ENCODE data around the gene TCF25. TPM values are rescaled to one million over a fixed set of nuclear protein-coding genes. Genes with fewer than 3 reads are reported as not detected.

TCF25 gene
- total RNA-seq, 4 donors from 2014 or later, result 123 to 202 (median 160) TPM

DNA sequence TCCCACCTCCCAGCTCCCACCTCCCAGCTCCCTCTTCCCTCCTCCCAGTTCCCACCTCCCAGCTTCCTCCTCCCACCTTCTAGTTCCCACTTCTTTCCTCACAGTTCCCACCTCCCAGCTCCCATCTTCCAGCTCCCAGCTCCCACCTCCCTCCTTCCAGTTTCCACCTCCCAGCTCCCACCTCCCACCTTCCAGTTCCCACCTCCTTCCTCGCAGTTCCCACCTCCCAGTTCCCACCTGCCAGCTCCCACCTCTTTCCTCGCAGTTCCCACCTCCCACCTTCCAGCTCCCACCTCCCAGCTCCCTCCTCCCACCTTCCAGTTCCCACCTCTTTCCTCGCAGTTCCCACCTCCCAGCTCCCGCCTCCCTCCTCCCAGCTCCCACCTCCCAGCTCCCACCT, 34.8 kb downstream of the TCF25 start:
- TF ChIP-seq, protein P1, sequence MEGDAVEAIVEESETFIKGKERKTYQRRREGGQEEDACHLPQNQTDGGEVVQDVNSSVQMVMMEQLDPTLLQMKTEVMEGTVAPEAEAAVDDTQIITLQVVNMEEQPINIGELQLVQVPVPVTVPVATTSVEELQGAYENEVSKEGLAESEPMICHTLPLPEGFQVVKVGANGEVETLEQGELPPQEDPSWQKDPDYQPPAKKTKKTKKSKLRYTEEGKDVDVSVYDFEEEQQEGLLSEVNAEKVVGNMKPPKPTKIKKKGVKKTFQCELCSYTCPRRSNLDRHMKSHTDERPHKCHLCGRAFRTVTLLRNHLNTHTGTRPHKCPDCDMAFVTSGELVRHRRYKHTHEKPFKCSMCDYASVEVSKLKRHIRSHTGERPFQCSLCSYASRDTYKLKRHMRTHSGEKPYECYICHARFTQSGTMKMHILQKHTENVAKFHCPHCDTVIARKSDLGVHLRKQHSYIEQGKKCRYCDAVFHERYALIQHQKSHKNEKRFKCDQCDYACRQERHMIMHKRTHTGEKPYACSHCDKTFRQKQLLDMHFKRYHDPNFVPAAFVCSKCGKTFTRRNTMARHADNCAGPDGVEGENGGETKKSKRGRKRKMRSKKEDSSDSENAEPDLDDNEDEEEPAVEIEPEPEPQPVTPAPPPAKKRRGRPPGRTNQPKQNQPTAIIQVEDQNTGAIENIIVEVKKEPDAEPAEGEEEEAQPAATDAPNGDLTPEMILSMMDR (IDR thresholded peaks at IDR 0.05), result no peak
- DNase-seq (ENCODE audit: low spot score) (no peak), ATAC-seq (ENCODE audit: low FRiP score) (no peak)

DNA sequence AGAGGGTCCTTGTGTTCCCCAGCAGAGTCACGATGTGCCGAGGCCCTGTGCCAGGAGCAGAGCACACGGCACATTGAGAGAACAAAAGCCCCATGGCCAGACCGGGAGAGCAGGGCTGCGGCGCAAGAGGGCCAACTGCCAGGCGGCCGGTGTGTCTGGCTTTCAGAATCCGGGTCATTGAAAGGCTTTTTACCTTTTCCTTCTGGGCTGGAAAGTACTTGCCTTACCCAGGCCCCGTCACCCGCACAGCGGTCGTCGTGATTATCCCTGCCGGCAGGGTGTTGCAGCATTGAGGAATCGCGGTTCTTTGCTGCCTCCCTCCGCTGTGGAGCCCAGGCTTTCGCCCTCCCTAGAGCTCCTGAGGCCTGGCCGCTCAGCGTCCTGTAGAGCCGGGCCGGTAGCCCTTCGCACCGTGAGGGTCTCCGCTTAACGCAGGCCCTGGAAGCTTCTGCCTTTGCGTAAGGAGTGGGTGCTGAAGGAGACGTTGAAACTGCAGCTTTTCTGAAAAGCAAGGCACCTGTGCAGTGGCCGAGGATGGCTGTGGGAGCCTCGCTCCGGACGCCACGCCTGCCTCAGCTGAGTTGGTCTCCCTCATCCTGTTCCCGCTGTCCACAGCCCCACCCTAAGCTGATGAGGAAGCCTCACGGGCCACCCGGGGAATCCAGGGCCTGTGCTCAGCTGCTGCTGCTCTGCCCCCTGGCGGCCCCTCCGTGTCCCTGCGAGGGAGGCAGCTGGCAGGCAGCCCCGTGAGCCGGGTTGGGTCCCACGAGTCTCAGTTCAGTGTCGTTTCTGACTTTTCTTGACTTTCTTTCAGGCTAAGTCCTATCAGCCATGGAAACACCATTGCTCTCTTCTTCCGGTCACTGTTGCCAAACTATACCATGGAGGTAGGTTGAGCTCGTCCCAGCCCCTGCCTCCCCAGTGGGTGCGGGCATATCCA, 36.7 kb downstream of the TCF25 start:
- TF ChIP-seq, protein P1 (IDR thresholded peaks at IDR 0.05), result peak in 1 of 3 donors; percentile 49
- DNase-seq (ENCODE audit: low spot score), result peak; percentile 41

DNA sequence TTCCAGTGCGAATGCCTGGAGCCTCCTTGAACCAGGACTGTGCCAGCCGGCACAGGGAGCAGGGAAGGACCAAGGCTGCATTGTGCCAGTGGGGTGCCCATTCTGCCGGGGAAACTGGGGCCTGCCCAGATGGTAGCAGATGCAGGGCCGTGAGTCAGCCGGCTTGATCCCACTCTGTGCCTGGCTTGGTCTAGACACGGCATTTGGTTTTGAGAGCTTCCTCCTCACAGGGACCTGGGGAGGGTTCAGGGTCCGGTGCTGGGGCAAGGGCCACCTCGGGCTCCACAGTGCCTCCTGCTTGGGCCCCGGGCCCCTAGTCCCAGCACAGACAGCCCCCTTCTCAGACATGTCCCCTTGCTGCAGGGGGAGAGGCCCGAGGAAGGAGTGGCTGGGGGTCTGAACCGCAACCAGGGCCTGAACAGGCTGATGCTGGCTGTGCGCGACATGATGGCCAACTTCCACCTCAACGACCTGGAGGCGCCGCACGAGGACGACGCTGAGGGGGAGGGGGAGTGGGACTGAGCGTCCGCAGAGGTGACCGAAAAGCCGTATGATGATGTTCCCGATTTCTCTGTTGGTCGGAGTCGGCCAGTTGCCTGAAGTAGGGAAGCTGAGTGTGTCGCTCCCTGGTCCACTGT, 37.4 kb downstream of the TCF25 start:
- TF ChIP-seq, protein P1 (IDR thresholded peaks at IDR 0.05), result no peak
- DNase-seq (ENCODE audit: low spot score), result no peak
- peak; percentile 2 for ATAC-seq (ENCODE audit: low FRiP score)

More for the DNA sequence above, 36.7 kb downstream of the TCF25 start:
- ATAC-seq (ENCODE audit: low FRiP score), result peak; percentile 77

DNA sequence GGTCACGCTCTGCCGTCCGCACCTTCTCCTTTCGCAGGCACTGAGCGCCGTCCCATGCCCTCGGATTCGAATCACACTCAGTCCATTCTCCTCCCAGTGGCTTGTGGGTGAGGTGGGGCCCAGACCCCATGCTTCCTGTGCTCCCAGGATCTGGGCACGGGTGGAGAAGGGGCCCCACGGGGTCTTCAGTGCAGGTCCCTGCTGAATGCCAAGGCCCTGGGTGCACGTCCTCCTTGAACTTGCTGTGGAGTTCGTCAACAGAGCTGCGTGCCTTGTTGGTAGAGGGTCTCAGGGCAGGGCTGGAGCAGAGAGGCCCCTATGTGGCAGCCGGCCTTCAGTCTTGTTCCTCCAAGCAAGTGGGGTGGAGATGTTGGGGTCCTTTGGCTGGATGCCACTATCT, 38.0 kb downstream of the TCF25 start:
- DNase-seq (ENCODE audit: low spot score) (no peak), ATAC-seq (ENCODE audit: low FRiP score) (no peak)
- TF ChIP-seq, protein P1 (IDR thresholded peaks at IDR 0.05), result no peak

DNA sequence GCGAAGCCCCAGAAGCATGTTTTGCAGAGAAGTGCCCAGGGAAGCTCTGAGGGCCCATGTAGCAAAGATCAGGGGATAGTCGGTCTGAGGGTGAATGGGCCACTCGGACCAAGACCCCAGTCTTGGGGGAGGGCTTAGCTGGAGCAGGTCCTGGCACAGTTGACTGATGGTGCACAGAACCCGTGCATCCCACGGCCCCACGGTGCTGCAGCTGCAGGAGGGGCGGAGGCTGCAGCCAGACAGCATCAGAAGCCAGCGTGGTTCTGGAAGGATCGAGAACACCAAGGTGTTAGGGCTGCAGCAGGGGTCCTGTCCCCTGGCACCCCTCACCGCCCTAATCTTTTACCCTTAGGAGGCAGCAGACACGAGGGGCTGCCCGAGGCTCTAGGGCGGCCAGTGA, 38.8 kb downstream of the TCF25 start:
- ATAC-seq (ENCODE audit: low FRiP score) (peak; percentile 1), DNase-seq (ENCODE audit: low spot score) (no peak)
- TF ChIP-seq, protein P1 (IDR thresholded peaks at IDR 0.05), result no peak

DNA sequence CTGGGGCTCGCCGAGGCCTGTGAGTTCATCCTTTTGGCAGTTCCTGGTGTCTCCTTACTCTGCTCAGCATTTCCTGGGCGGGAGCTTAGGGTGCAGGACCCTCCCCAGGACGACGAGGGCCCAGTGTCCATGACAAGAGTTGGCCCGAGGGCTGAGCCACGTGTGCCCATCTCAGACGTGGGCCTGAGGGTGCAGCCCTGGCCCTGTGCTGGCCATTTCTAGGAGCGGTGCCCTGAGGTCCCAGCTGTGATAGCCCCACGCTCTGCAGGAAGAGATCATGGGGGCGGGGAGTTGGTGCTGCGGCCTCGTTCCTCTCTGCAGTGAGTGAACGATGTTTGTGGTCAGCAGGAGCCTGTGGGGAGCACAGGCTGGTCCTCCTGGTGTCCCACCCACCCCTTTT, 39.2 kb downstream of the TCF25 start:
- TF ChIP-seq, protein P1 (IDR thresholded peaks at IDR 0.05), result no peak

More for the DNA sequence above, 39.2 kb downstream of the TCF25 start:
- DNase-seq (ENCODE audit: low spot score), result no peak
- ATAC-seq (ENCODE audit: low FRiP score), result peak; percentile 9

All from omental fat pad (tissue), 4 donors.